BJ (cell line): ENCODE measurements around the gene CFAP74. TPM values are rescaled to one million over a fixed set of nuclear protein-coding genes. Genes with fewer than 3 reads are reported as not detected.
"Not testable (repeated sequence)": the region's sequence is repeated elsewhere in the genome, so short reads cannot be mapped to it uniquely, and the experiment has no call there.

Source experiments
- CTCF ChIA-PET: fragments of 350-600 bp; formaldehyde crosslinking; extraction: SDS; loops from one replicate; lab custom pipeline; 2021; ENCODE audit warnings: antibody characterized with exemption, inconsistent platforms; lab: Yijun Ruan, JAX
- POLR2A ChIA-PET: fragments of 300-600 bp; sonication (Branson Sonifier 250); formaldehyde crosslinking; extraction: SDS; loops from one replicate; lab custom pipeline; 2021; ENCODE audit warnings: antibody characterized with exemption; lab: Charles Lee
- DNase-seq: peaks from one replicate; pipeline ENCODE4 v3.0.0-alpha.2; 2011; ENCODE audit warnings: low read depth
- H3K27me3 ChIP-seq: 2 replicates; pipeline ENCODE4 v1.6.0; 2011; ENCODE audit warnings: low read length; ENCODE audit not compliant: control insufficient read depth, insufficient read depth
- H3K36me3 ChIP-seq: 2 replicates; pipeline ENCODE4 v1.5.1; 2011; ENCODE audit warnings: low read length; ENCODE audit not compliant: control insufficient read depth, insufficient read depth
- H3K4me3 ChIP-seq: 2 replicates; pipeline ENCODE4 v1.5.1; 2011; ENCODE audit warnings: low read depth, mild to moderate bottlenecking, control low read depth, low read length
- CTCF ChIP-seq: IDR thresholded peaks from 2 replicates; pipeline ENCODE4 v1.5.1; 2011; ENCODE audit warnings: low read depth, mild to moderate bottlenecking, control low read depth, inconsistent platforms, low read length, moderate library complexity; ENCODE audit not compliant: insufficient read depth
- polyA plus RNA-seq: library from polyadenylated mRNA; depleted of rRNA; stranded (reverse); fragments of >200 nt; gene quantifications from 2 replicates; pipeline ENCODE4 v1.2.3, GENCODE V29; 2011

Gene CFAP74
- polyA plus RNA-seq, 1 experiment = not detected

GRCh38 chr1:1985375-1986050 is 18.1 kb downstream of the CFAP74 start:
- H3K4me3 ChIP-seq = no peak overlapping the region
- CTCF ChIA-PET = interaction anchor here (2.1 kb wide), 1 partner anchor 60 kb away, joined by 6 read pairs; no protein-coding TSS in a partner anchor
- POLR2A ChIA-PET = no interaction called here

DNA sequence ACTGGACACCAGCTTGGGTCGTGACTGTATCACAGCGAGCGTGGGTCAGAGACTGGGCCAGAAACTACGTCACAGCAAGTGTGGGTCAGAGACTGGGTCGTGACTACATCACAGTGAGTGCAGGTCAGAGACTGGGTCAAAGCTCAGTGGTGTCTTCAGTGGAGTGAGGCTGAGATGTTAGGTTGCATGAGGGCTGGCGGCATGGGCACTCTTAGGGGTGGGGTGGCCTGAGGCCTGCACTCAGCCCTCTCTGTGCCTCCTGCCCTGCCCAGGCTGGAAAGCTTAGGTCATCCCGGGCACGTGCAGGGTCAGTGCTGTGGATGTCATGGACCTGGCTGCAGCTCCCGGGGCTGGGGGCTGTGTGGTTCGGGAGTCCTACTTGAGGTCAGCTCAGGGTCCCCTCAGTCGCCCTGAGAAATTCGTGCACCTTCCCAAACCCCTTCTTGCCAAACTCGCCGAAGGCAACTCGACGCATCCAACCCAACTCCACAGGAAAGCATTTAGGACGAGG is 19.0 kb downstream of the CFAP74 start:
- TF ChIP-seq CTCF = no peak
- Histone ChIP-seq H3K27me3 (no peaks in the 10 kb centered on the region), H3K36me3 (no peaks in the 10 kb centered on the region), H3K4me3 (no peak overlapping the region)
- CTCF ChIA-PET = no interaction called here
- POLR2A ChIA-PET = no interaction called here
- DNase-seq = no peak

More at GRCh38 chr1:1985375-1986050, 18.1 kb downstream of the CFAP74 start:
- TF ChIP-seq CTCF = no peak
- no peaks in the 10 kb centered on the region for H3K27me3 ChIP-seq
- DNase-seq = no peak
- H3K36me3 ChIP-seq = no peaks in the 10 kb centered on the region

GRCh38 chr1:1982379-1983232 is 21.0 kb downstream of the CFAP74 start:
- DNase-seq = no peak
- ChIA-PET POLR2A (no interaction called here), CTCF (no interaction called here)
- Histone ChIP-seq H3K36me3 (no peaks in the 10 kb centered on the region), H3K4me3 (no peak overlapping the region), H3K27me3 (no peaks in the 10 kb centered on the region)
- TF ChIP-seq CTCF = no peak

- POLR2A ChIA-PET, DNase-seq: not testable (repeated sequence)
Measured at GRCh38 chr1:1981631-1982327, 21.8 kb downstream of the CFAP74 start.

DNA sequence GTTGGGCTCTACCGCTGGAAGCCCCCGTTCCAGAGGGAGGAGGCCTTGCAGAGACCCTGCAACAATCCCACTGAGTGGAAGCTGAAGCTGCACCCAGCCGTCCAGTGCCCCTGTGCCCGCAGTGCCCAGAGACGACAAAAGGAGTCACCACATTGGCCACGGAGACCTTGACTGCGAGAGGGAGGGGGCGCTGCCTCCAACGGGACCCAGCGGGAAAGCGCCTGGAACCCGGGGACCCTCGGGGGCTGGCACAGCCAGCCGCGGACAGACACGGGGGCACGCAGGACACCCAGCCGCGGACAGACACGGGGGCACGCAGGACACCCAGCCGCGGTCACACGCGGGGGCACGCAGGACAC is 22.5 kb downstream of the CFAP74 start:
- no peak for TF ChIP-seq CTCF
- Histone ChIP-seq H3K27me3 (no peaks in the 10 kb centered on the region), H3K36me3 (no peaks in the 10 kb centered on the region), H3K4me3 (no peak overlapping the region)
- CTCF ChIA-PET = no interaction called here
- POLR2A ChIA-PET = no interaction called here
- DNase-seq = no peak

More at GRCh38 chr1:1981631-1982327, 21.8 kb downstream of the CFAP74 start:
- H3K36me3 ChIP-seq, H3K27me3 ChIP-seq, H3K4me3 ChIP-seq, CTCF ChIA-PET: not testable (repeated sequence)
